Islet of Langerhans (tissue), 1 donor: ENCODE data around the gene UVSSA.
"Not testable (repeated sequence)": the region's sequence is repeated elsewhere in the genome, so short reads cannot be mapped to it uniquely, and the experiment has no call there.

ENCODE experiments used
- FAIRE-seq: peaks from one replicate; lab custom pipeline; 2011; peaks lifted over from hg19 to GRCh38; lab: Jason Lieb, UNC

Gene UVSSA

DNA sequence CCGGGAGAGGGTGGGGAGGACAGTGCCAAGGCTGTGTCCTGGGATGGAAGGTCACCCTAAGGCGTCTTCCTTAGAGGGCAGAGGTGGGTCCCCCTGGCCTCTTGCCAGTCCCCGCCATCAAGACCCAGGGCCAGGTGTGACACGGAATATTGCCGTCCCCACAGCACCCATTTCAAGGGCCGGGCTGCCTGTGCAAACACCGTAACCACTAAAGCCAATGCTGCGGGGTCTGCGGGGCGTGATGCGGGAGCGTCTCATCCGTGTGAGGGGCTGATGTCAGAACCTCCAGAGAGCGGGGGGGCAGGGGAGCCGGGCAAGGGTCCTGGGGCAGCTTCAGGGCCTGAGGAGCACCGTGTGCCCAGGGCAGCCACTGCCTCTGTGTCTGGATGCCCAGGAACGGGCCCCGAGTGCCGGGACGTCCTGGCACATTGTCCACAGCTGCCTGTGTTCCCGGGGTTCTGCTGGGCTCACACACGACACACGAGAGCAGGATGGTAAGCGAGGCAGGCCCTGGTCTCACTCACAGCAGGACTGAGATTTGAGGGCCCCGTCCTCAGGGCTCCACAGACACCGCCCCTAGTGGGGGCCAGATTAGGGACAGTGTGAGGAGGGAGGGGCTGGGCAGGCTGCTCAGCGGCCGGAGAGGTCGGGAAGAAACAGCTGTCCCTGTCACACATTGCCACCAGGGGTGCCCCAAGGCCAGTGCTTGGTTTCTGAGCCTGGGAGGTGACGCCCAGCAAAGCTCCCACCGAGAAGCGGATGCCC lies 30.0 kb downstream of the UVSSA start:
- FAIRE-seq, result no peak

DNA sequence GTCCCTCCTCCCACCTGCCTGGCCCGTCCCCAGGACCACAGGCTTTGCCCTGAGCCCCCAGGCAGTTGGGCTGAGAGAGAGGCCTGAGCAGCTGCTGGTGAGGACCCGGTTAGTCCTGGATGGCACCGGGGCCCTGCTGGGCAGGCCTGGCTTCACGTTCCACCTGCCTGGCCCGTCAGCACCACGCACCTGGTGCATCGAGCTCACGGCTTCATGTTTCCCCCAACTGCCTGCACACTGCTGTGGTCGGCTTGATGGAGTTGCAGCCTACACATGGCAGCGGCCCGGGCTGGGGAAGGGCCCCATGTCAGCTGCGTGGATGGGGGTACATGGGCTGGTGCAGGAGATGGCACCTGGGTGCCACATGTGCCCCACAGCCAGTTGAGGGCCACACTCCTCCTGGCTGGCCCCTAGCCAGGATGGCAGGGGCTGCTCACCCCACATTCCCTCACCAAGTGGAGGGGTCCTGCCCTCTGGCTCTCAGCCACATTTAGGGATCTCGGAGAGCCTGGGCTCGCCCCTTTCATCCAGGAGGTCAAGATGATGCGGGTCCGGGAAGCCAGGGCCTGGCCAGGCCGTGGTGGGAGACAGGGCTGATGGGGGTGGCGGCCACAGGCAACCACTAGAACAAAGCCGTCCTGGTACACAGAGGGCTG lies 30.7 kb downstream of the UVSSA start:
- no peak for FAIRE-seq

DNA sequence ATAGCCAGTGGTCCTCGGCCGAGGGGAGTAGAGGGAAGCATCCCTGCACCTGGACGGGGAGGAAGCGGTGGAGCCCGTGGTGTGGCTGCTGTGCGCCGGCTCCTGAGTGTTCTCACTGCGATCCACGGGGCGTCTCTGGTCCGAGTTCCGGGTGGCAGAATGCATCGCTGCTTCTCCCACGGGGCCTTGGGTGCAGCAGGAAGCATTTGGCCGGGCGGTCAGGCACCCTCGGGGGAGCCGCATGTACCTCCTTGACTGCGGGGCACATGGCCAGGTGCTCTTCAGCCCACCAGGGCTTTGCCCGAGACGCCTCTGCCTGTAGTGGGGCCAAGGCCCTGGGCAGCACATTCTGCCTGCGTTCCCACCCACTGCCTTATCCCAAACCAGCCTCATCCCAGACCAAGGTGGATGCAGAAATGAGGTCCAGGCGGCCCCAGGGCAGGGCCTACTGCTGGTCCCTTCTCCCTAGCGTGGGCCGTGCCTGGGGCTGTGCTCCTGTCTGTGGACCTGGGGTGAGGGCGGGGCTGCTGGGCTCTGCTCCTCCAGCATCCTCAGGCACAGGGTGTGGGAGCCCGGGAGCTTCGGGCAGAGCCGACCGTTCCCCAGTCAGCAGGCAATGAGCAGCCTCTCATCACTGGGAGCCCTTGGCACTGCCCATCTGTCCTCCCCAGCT lies 31.7 kb downstream of the UVSSA start:
- no peak for FAIRE-seq

DNA sequence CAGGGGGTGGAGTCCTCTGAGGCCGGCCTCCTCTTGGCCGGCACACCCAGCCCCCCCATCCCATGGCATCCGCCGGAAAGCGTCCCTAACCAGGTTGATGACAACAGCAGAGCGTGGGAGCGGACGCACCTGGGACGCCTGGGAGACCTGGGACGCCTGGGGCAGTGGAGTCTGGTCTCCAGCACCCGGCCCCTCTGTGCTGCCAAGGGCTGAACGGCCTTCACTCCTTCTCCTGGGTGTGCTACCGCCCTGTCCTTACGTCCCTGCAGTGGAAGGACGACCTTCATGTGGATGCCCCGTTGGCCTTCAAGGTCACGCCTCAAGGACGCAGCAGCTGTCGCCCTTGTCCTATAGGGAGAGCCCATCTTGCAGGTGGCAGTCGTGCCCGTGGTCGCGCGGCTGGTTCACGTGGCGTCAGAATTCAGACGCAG lies 32.4 kb downstream of the UVSSA start:
- no peak for FAIRE-seq

DNA sequence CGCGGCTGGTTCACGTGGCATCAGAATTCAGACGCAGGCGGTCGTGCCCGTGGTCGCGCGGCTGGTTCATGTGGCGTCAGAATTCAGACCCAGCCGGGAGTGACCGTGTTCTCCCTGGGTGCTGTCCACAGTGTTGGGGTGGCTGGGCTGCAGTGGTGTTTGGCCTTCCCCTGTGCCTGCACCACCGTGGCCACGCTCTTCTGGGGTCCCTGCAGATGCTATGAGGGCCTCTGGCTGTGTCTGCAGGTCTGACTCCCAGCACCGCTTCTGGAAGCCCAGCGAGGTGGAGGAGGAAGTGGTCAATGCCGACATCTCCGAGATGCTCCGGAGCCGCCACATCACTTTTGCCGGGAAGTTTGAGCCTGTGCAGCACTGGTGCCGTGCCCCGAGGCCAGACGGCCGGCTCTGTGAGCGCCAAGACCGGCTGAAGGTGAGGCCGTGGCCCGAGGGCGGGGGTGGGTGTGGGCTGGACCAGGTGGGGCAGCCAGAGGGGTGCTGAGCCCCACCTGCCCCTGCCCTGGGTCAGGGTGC lies 32.9 kb downstream of the UVSSA start:
- no peak for FAIRE-seq

DNA sequence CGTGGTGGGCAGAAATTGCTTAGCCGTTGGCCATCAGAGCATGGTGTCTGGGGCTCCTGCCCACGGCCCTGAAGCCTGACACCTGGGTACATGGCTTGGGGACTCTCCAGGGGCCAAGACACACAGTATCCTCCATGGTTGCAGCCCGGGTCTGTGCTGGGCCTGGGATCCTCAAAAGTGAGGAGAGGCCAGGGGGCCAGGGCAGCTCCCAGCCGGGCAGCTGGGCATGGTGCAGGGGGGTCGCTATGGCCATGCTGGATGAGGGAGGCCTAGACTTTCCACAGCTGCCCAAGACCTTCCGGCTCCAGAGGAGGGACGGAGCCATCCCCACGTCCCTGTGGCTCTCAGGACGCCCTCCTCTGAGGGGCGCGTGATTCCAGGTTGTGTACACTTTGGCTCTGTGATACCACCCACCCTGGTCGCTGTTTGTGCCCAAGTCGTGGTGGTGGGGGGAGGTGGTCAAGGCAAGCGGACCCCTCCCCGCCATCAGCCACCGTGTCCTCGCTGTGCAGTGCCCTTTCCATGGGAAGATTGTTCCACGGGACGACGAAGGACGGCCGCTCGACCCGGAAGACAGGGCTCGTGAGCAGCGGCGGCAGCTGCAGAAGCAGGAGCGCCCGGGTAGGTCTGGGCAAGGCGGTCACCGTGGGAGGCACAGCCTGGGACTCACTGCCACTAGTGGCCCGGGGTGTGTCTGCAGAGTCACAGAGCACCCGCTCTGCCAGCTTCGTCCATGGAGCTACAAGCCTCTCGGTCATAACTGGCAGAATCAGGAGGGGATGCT lies 33.6 kb downstream of the UVSSA start:
- FAIRE-seq, result no peak

DNA sequence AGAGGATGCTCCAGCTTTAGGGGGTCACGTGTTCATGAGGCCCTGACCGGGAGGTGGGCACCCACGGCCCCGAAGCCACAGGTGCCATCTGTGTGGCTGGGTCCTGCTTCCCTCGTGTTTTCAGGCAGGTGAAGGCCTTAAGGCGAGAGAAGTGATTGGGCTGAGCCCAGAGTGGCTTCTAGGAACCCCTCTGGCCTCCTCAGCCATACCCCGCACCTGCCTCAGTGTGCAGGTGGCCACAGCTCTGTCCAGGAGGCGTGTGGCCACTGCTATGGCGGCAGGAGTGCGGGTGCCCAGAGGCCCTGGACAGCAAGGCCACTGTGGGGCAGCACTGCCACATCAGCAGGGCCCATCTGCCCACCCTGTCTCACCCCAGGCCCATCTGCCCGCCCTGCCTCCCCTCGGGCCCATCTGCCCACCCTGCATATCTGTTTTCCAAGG lies 34.2 kb downstream of the UVSSA start:
- no peak for FAIRE-seq

DNA sequence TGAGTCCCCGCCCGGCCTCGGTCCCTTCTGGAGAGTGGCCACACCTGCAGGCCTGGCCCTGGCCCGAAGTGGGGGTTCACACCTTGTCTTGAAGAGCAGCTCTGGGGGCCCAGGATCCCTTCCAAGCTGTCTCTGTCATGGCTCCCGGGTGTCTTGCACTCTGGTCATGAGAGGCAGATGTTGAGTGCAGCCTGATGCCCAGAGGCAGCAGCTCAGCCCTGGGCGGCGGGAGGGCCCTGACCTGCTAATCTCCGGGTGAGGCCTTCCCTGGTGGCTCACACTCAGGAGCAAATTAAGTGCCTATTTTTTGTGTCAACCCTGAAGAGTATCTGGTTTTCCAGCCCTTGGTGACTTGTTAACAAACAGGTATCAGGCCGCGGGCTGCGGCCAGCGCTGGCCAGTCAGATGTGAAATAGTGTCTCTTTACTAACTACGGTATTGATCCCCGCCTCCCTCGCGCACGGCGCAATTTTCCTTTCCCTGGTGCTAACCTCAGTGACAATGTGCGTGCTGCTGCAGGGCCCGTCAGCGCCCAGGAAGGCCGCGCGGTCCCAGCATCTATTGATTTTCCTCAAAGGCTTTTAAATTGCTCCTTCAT lies 35.0 kb downstream of the UVSSA start:
- no peak for FAIRE-seq

DNA sequence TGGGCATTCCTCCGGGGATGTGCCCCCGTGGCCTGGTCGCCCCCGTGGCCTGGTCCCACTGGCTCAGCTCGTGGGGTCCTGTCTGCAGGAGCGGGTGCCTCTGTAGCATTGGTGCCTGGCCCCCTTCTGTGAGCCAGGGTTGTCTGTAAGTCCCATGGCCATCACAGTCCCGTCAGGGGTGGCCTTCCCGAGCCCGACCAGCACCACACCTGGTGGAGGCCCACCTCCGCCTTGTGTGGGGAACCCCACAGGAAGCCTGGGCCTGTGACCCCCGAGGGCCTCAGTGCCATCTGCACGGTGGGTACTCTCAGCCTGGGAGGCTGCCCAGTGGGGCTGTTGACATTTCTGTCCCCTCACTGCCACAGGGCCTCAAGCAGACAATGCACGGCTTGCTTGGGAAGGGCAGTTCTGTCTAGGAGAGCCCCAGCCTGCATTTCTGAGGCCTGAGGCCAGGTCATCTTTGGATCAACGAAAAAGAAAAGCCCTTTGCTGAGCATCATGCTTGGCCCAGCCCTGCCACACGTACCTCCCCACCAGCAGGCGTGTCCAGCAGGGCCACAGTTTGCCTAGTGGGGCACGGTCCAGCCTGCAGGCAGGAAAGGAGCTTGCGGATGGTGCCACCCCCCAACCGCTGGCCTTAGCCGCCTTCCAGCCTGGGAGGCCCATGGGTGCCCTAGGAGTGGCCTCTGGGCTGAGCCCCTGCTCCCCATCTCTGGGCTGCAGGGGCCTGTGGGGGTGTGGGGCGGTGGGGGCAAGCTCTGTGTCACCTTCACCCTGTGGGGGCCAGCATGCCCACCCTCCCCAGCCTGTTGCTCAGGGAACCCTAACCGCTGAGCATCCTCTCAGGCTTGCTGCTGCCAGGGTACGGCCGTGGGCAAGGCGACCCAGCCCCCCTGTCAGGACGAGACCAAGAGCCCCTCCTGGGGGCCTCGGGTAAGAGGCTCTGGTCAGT lies 36.0 kb downstream of the UVSSA start:
- FAIRE-seq, result no peak

DNA sequence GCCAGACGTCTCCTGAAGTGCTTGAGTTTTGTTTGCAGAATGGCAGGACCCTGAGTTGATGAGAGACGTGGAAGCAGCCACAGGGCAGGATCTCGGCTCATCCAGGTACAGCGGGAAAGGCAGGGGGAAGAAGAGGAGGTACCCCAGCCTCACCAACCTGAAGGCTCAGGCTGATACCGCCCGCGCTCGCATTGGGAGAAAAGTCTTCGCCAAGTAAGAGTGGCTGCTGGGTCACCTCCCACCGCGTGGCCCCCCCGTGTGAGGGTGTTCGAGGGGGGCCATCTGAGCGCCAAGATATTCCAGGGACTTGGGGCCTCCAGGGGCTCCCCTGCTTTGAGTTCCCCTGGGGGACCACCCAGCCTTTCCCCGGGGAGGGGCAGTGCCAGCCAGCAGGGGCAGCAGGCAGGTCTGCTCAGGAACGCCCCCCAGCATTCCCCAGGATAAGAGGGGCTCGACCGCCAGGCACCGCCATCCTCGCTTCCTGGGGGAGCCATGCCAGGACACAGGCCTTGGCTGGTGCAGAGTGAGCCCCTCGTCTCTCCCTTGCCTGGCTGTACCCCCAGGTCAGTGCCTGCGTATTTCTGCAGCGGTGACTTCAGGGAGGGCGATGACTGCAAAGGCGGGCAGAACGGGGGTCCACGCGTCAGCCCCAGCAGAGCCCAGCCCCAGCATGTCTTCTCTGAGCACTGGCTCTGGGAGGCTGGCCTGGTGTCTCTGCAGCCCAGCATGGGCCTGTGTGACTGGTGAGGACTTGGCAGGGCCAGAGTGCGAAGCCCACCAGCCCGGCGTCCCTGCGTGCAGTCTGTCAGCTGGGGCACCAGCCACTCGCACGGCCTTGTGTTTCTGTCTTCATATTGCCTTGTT lies 37.0 kb downstream of the UVSSA start:
- no peak for FAIRE-seq

DNA sequence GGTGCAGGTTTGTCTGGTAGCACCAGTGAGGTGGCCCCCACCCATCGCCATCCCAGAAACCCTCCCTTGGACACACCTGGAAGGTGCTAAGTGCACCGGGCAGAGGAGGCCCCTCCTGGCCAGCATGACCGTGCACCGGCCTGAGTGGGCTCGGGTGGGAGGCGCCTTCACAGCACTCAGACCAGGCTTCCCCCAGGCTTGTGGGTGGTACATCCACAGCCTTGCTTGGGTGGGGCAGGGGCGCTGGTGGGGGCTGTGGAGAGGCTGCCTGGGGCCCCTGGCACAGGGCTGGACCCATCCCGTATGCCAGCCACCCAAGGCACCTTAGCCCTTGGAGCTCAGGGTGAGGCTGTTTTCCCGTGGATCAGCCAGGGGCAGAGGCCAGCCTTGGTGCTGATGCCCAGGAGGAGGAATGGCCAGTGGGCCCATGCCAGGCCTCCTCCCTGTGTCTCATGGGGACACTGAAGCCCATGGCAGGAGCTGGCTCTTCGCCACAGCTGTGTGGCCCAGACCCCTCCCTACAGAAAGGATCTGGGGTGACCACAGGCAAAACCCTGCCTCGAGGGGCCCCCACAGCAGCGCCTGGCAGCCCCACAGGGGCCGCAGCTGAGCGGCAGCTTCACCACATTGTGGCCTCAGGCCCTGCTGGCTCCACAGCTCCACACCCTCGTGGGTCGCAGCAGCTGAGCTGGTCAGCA lies 37.8 kb downstream of the UVSSA start:
- FAIRE-seq, result no peak

DNA sequence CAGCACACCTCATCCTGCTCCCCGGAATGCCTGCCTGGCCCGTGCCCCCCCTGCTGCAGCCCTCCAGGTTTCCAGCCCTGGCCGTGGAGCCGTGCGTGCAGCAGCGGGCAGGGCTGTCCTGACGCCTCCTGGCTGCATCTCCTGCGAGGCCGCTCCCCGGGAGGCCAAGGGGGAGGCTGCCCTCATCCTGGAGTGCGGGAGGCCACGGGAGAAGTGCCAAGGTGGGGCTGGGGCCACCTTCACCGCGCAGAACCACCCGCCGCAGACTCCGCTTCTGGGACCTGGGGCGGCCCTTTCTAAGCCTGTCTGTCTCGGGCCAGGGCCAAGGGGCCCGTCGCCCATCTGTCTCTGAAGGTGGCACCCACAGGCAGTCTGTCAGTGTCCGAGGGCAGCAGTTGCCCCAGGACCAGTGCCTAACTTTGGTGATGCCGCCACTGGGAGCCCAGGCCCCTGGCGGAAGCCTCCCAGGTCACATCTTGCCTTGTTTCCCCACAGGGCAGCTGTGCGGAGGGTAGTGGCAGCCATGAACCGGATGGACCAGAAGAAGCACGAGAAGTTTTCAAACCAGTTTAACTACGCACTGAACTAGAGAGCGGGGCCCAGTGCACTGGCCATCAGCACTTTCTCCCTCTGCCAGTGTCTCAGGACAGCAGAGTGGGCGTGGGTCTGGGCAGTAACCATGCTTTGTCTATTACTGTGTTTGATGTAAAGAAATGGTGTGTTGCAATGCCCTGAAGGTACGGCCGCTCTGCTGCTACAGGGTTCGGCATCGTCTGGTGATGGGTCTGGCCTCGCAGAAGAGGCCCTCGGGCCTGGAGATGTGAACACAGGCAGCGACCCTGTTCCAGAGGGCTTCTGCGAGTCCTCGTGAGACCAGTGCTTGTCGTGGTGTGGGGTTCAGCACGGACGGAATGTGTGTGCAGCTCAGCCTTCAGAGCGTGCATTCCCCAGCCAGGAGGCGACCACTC lies 38.6 kb downstream of the UVSSA start:
- FAIRE-seq, result no peak

DNA sequence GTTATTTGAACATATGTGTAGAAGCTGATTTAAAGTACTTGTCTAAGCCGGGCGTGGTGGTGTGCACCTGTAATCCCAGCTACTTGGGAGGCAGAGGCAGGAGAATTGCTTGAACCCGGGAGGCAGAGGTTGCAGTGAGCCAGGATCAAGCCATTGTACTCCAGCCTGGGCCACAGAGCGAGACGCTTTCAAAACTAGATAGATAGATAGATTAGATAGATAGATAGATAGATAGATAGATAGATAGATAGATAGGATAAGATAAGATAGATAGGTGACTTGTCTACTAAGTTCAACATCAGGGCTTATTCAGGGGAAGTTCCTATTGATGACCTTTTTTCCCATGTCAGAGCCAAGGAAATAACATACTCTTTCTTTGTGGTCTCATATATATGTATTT lies 46.4 kb downstream of the UVSSA start:
- not testable (repeated sequence) for FAIRE-seq

DNA sequence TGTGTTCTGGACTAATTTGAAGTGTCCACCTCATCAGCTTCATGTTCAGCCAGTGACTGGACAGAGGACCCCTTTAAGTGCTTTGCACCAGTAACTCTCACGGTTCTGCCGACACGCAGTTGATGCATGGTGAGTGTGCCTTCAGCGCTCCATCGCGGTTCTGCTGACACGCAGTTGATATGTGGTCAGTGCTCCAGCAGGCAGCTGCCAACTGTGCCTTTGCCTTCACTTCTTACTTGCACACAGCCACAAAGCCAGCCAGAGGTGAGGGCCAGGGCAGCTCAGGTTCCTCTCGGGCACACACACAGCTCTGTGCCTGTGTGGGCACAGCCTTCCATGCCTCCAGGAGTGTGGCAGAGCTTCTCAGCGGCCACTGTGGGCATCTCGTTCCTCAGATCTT lies 46.9 kb downstream of the UVSSA start:
- FAIRE-seq, result no peak

DNA sequence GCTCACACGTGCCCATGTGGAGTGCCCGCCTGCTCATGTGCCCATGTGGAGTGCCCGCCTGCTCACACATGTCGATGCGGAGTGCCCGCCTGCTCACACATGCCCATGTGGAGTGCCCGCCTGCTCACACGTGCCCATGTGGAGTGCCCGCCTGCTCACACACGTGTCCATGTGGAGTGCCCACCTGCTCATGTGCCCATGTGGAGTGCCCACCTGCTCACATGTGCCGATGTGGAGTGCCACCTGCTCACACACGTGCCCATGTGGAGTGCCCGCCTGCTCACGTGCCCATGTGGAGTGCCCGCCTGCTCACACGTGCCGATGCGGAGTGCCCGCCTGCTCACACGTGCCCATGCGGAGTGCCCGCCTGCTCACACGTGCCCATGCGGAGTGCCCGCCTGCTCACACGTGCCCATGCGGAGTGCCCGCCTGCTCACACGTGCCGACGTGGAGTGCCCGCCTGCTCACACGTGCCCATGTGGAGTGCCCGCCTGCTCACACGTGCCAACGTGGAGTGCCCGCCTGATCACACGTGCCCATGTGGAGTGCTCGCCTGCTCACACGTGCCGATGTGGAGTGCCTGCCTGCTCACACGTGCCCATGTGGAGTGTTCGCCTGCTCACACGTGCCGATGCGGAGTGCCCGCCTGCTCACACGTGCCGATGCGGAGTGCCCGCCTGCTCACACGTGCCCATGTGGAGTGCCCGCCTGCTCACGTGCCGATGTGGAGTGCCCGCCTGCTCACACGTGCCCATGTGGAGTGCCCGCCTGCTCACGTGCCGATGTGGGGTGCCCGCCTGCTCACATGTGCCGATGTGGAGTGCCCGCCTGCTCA lies 47.8 kb downstream of the UVSSA start:
- not testable (repeated sequence) for FAIRE-seq

DNA sequence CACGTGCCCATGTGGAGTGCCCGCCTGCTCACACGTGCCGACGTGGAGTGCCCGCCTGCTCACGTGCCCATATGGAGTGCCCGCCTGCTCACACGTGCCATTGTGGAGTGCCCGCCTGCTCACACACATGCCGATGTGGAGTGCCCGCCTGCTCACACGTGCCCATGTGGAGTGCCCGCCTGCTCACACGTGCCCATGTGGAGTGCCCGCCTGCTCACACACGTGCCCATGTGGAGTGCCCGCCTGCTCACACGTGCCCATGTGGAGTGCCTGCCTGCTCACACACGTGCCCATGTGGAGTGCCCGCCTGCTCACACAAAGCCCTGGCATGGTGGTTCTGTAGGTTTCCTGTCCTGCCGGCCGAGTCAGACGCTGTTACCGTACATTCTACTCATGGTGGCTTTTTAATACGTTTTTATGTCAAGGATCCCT lies 48.4 kb downstream of the UVSSA start:
- not testable (repeated sequence) for FAIRE-seq
